Neural cell (in vitro differentiated cells): ENCODE results near the gene VPS33B. TPM values are rescaled to one million over a fixed set of nuclear protein-coding genes. Genes with fewer than 3 reads are reported as not detected.
A peak's percentile ranks its signal among the peaks of the same experiment; 100 is the strongest.
"Not testable (repeated sequence)": the region's sequence is repeated elsewhere in the genome, so short reads cannot be mapped to it uniquely, and the experiment has no call there.

Experiments used
- H2AFZ ChIP-seq: fragments of 200-600, 300-800 bp; sonication (generic), shearing (Covaris generic); 2 replicates; pipeline ENCODE4 v1.6.0; 2014; ENCODE audit warnings: low read depth, mild to moderate bottlenecking, antibody characterized with exemption, low read length, moderate library complexity
- H3F3A ChIP-seq: fragments of 200-600 bp; shearing (Covaris generic); 2 replicates; pipeline ENCODE4 v1.6.1; 2016; ENCODE audit warnings: mild to moderate bottlenecking, moderate library complexity, mixed read lengths, antibody characterized with exemption, low read length; ENCODE audit not compliant: insufficient read depth, poor library complexity, severe bottlenecking
- H3K27ac ChIP-seq: fragments of 200-600, 300-800 bp; sonication (generic), shearing (Covaris generic); 2 replicates; pipeline ENCODE4 v1.5.1; 2014; ENCODE audit warnings: mild to moderate bottlenecking, low read length, moderate library complexity
- H3K27me3 ChIP-seq: fragments of 300-800, 200-600 bp; sonication (generic), shearing (Covaris generic); 2 replicates; pipeline ENCODE4 v1.6.0; 2014; ENCODE audit warnings: mild to moderate bottlenecking, low read depth, low read length, moderate library complexity; ENCODE audit not compliant: insufficient read depth
- H3K36me3 ChIP-seq: fragments of 300-800, 200-600 bp; sonication (generic), shearing (Covaris generic); 2 replicates; pipeline ENCODE4 v1.5.1; 2014; ENCODE audit warnings: mild to moderate bottlenecking, antibody characterized with exemption, low read length, moderate library complexity; ENCODE audit not compliant: insufficient read depth
- H3K4me2 ChIP-seq: fragments of 300-800, 200-600 bp; sonication (generic), shearing (Covaris generic); 2 replicates; pipeline ENCODE4 v1.6.0; 2014; ENCODE audit warnings: mild to moderate bottlenecking, low read length
- H3K4me3 ChIP-seq: fragments of 300-800, 200-600 bp; sonication (generic), shearing (Covaris generic); 2 replicates; pipeline ENCODE4 v1.5.1; 2014; ENCODE audit warnings: mild to moderate bottlenecking, low read length, moderate library complexity
- H3K79me2 ChIP-seq: fragments of 200-600 bp; shearing (Covaris generic); replicated peaks from 2 replicates; pipeline ENCODE4 v1.6.0; 2014; ENCODE audit warnings: mild to moderate bottlenecking, low read length, moderate library complexity; ENCODE audit not compliant: insufficient read depth
- H3K9ac ChIP-seq: fragments of 300-800, 200-600 bp; sonication (generic), shearing (Covaris generic); 2 replicates; pipeline ENCODE4 v1.6.1; 2016; ENCODE audit warnings: mild to moderate bottlenecking, low read length, mixed read lengths
- H3K9me2 ChIP-seq: fragments of 200-600 bp; shearing (Covaris generic); 2 replicates; pipeline ENCODE4 v1.6.1; 2016; ENCODE audit warnings: mild to moderate bottlenecking, low read length, mixed read lengths; ENCODE audit not compliant: insufficient read depth
- H3K9me3 ChIP-seq: fragments of 200-600, 300-800 bp; sonication (generic), shearing (Covaris generic); 2 replicates; pipeline ENCODE4 v1.6.1; 2016; ENCODE audit warnings: mild to moderate bottlenecking, mixed run types, low read length, moderate library complexity, mixed read lengths
- H4K20me1 ChIP-seq: fragments of 200-600 bp; shearing (Covaris generic); 2 replicates; pipeline ENCODE4 v1.6.1; 2016; ENCODE audit warnings: mild to moderate bottlenecking, mixed run types; ENCODE audit not compliant: insufficient read depth
- EP300 ChIP-seq: fragments of 450-650 bp; conservative IDR thresholded peaks from 2 replicates; pipeline ENCODE4 v1.6.1; 2014; ENCODE audit warnings: antibody characterized with exemption, mild to moderate bottlenecking, moderate library complexity; ENCODE audit not compliant: poor library complexity, severe bottlenecking
- EZH2 ChIP-seq: fragments of 200-600, 300-800 bp; shearing (Covaris generic), sonication (generic); IDR thresholded peaks from 2 replicates; pipeline ENCODE4 v1.6.1; 2014; ENCODE audit warnings: antibody characterized with exemption, low read length, borderline replicate concordance, mild to moderate bottlenecking; ENCODE audit not compliant: insufficient read depth, poor library complexity, severe bottlenecking
- MXI1 ChIP-seq: fragments of 450-650 bp; conservative IDR thresholded peaks from 2 replicates; pipeline ENCODE4 v1.6.1; 2014; ENCODE audit warnings: antibody characterized with exemption, mild to moderate bottlenecking; ENCODE audit not compliant: poor library complexity, severe bottlenecking
- POLR2AphosphoS5 ChIP-seq: IDR thresholded peaks from 2 replicates; pipeline ENCODE4 v1.6.1; 2012
- RAD21 ChIP-seq: fragments of 450-650 bp; conservative IDR thresholded peaks from 2 replicates; pipeline ENCODE4 v1.6.1; 2014; ENCODE audit warnings: antibody characterized with exemption, mild to moderate bottlenecking, moderate library complexity
- SMC3 ChIP-seq: fragments of 450-650 bp; conservative IDR thresholded peaks from 2 replicates; pipeline ENCODE4 v1.6.1; 2014; ENCODE audit warnings: antibody characterized with exemption, mild to moderate bottlenecking, moderate library complexity; ENCODE audit not compliant: poor library complexity
- TAF1 ChIP-seq: IDR thresholded peaks from 2 replicates; pipeline ENCODE4 v1.6.1; 2012; ENCODE audit warnings: low read depth
- polyA plus RNA-seq: library from polyadenylated mRNA; depleted of rRNA; stranded (reverse); fragments of >200 nt; gene quantifications from 2 replicates; pipeline ENCODE4 v1.2.3, GENCODE V29; 2014
- TF ChIP-seq, protein P1 (sequence below): fragments of 450-650 bp; IDR thresholded peaks from 2 replicates; pipeline ENCODE4 v1.5.1; 2014; ENCODE audit warnings: antibody characterized with exemption, mild to moderate bottlenecking, moderate library complexity; ENCODE audit not compliant: poor library complexity, severe bottlenecking
- TF ChIP-seq, protein P2 (sequence below): IDR thresholded peaks from 2 replicates; pipeline ENCODE4 v1.6.1; 2012; ENCODE audit warnings: borderline replicate concordance

VPS33B gene
- polyA plus RNA-seq, 1 donor from 2014 or later = 54.9 TPM

DNA sequence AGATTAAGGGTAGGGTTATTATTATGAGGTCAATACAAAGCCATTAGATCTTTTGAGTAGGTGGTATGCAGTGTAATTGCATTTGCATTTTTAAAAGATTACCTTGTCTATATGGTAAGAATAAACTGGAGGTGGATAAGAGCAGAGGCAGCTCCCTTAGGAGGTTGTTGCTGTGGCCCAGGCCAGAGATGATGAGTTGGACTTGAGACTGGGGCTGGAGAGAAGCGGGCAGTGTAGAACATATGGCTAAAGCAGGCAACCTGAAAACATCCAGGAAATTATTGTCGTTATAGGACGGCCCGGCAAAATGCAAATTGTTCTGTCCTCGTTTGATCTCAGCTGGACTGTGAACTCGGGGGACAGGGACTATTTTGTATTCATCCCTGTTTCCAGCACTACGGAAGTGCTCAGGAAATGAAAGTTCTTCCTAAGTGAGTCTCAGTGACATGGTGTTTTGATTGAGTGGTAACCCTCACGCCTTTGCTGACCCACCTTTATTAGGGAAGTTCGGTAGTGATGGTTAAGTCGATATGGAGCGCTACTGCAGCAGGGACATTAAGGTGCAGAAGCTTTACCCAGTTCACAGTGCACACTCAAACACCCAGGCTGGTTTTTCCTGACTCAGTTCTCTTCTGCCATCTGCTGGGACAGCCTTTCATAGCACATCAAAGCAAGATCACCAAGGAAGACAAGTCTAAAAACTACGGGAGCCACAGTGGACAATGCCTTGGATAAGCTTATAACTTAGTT lies 27.2 kb upstream of the VPS33B start:
- Histone ChIP-seq H3K4me3 (no peak overlapping the region), H3K36me3 (no peaks in the 10 kb centered on the region), H4K20me1 (no peaks in the 10 kb centered on the region), H3K9ac (no peak overlapping the region), H3K4me2 (no peak overlapping the region), H3K9me2 (no peaks in the 10 kb centered on the region), H3K27me3 (no peaks in the 10 kb centered on the region), H2AFZ (no peak overlapping the region), H3F3A (no peaks in the 10 kb centered on the region), H3K79me2 (no peaks in the 10 kb centered on the region), H3K27ac (no peak overlapping the region), H3K9me3 (no peaks in the 10 kb centered on the region)
- TF ChIP-seq MXI1 = no peak
- TF ChIP-seq, protein P1, sequence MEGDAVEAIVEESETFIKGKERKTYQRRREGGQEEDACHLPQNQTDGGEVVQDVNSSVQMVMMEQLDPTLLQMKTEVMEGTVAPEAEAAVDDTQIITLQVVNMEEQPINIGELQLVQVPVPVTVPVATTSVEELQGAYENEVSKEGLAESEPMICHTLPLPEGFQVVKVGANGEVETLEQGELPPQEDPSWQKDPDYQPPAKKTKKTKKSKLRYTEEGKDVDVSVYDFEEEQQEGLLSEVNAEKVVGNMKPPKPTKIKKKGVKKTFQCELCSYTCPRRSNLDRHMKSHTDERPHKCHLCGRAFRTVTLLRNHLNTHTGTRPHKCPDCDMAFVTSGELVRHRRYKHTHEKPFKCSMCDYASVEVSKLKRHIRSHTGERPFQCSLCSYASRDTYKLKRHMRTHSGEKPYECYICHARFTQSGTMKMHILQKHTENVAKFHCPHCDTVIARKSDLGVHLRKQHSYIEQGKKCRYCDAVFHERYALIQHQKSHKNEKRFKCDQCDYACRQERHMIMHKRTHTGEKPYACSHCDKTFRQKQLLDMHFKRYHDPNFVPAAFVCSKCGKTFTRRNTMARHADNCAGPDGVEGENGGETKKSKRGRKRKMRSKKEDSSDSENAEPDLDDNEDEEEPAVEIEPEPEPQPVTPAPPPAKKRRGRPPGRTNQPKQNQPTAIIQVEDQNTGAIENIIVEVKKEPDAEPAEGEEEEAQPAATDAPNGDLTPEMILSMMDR = peak; percentile 88
- peak; percentile 85 for TF ChIP-seq SMC3
- TF ChIP-seq EP300 = no peak
- no peak for TF ChIP-seq POLR2AphosphoS5
- peak; percentile 88 for TF ChIP-seq RAD21

DNA sequence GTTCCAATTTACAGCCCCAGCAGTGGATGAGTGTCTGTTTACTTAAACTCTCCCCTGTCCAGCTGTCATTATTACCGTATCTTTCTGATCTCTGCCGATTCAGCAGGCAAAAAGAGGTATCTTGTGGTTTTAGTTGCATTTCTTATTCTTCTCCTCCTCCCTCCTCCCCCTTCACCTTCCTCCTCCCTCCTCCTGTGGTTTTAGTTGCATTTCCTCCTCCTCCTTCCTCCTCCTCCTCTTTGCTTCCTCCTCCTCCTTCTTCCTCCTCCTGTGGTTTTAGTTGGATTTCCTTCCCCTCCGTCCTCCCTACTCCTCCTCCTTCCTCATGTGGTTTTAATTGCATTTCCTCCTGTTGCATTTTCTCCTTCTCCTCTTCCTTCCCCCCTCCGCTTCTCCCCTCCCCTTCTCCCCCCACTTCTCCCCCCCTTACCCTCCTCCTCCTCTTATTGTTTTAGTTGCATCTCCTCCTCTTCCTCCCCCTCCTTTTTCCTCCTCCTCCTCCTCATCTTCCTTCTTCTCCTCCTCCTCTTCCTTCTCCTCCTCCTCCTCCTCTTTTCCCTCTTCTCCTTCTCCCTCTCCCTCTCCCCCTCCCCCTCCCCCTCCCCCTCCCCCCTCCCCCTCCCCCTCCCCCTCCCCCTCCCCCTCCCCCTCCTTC lies 25.3 kb upstream of the VPS33B start:
- Histone ChIP-seq H3K36me3 (no peaks in the 10 kb centered on the region), H4K20me1 (no peaks in the 10 kb centered on the region), H3K79me2 (no peaks in the 10 kb centered on the region), H3K9ac (no peak overlapping the region), H2AFZ (no peak overlapping the region), H3K9me2 (no peaks in the 10 kb centered on the region), H3K9me3 (no peaks in the 10 kb centered on the region), H3K27me3 (no peaks in the 10 kb centered on the region), H3K27ac (no peak overlapping the region), H3F3A (no peaks in the 10 kb centered on the region), H3K4me2 (no peak overlapping the region), H3K4me3 (no peak overlapping the region)
- TF ChIP-seq SMC3 (no peak), TAF1 (no peak), EP300 (no peak), MXI1 (no peak), RAD21 (no peak), POLR2AphosphoS5 (no peak), EZH2 (no peak)
- TF ChIP-seq, protein P2, sequence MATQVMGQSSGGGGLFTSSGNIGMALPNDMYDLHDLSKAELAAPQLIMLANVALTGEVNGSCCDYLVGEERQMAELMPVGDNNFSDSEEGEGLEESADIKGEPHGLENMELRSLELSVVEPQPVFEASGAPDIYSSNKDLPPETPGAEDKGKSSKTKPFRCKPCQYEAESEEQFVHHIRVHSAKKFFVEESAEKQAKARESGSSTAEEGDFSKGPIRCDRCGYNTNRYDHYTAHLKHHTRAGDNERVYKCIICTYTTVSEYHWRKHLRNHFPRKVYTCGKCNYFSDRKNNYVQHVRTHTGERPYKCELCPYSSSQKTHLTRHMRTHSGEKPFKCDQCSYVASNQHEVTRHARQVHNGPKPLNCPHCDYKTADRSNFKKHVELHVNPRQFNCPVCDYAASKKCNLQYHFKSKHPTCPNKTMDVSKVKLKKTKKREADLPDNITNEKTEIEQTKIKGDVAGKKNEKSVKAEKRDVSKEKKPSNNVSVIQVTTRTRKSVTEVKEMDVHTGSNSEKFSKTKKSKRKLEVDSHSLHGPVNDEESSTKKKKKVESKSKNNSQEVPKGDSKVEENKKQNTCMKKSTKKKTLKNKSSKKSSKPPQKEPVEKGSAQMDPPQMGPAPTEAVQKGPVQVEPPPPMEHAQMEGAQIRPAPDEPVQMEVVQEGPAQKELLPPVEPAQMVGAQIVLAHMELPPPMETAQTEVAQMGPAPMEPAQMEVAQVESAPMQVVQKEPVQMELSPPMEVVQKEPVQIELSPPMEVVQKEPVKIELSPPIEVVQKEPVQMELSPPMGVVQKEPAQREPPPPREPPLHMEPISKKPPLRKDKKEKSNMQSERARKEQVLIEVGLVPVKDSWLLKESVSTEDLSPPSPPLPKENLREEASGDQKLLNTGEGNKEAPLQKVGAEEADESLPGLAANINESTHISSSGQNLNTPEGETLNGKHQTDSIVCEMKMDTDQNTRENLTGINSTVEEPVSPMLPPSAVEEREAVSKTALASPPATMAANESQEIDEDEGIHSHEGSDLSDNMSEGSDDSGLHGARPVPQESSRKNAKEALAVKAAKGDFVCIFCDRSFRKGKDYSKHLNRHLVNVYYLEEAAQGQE = no peak
- TF ChIP-seq, protein P1 = no peak

DNA sequence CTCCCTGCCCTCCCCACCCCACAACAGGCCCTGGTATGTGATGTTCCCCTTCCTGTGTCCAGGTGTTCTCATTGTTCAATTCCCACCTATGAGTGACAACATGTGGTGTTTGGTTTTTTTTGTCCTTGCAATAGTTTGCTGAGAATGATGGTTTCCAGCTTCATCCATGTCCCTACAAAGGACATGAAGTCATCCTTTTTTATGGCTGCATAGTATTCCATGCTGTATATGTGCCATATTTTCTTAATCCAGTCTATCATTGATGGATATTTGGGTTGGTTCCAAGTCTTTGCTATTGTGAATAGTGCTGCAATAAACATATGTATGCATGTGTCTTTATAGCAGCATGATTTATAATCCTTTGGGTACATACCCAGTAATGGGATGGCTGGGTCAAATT lies 23.7 kb upstream of the VPS33B start:
- H3F3A ChIP-seq, H3K9me2 ChIP-seq, H3K27me3 ChIP-seq, H2AFZ ChIP-seq, H4K20me1 ChIP-seq, H3K27ac ChIP-seq, H3K36me3 ChIP-seq, H3K4me2 ChIP-seq, H3K9me3 ChIP-seq, H3K9ac ChIP-seq, H3K4me3 ChIP-seq, H3K79me2 ChIP-seq: not testable (repeated sequence)
